ENCODE measurements around the gene CSNK2A3. TPM values are rescaled to one million over a fixed set of nuclear protein-coding genes. Genes with fewer than 3 reads are reported as not detected.

The CSNK2A3 gene
- total RNA-seq, 1 experiment from 2014 or later: 1.6 TPM

GRCh38 chr11:11316651-11317230, 36.3 kb downstream of the CSNK2A3 start:
- POLR2A ChIA-PET (ENCODE audit: unreplicated experiment): no interaction called here
- no peak overlapping the region for H3K27ac ChIP-seq
- no peaks in the 10 kb centered on the region for H3K9me2 ChIP-seq (ENCODE audit: insufficient read depth)
- no peaks in the 10 kb centered on the region for H3K36me3 ChIP-seq (ENCODE audit: low read depth)
- H3K27me3 ChIP-seq (ENCODE audit: insufficient read depth, low read depth): no peaks in the 10 kb centered on the region; the same call in 1 of the 2 replicates
- TF ChIP-seq EZH2 (IDR thresholded peaks at IDR 0.05; ENCODE audit: low read depth) (no peak), CTCF (conservative IDR thresholded peaks at IDR 0.05) (no peak)
- no peak overlapping the region for H3K4me2 ChIP-seq
- no peaks in the 10 kb centered on the region for H3K9me3 ChIP-seq (ENCODE audit: insufficient read depth, low read depth)
- H3K4me3 ChIP-seq: no peak overlapping the region
- CTCF ChIA-PET: no interaction called here
- DNase-seq: no peak
- no peaks in the 10 kb centered on the region for H3K79me2 ChIP-seq (ENCODE audit: low read depth)
- H3K4me1 ChIP-seq (replicated peaks; ENCODE audit: insufficient read depth): no peaks in the 10 kb centered on the region
- H3F3A ChIP-seq (ENCODE audit: insufficient read depth, low read depth): no peaks in the 10 kb centered on the region
- H4K20me1 ChIP-seq (ENCODE audit: insufficient read depth): no peaks in the 10 kb centered on the region
- intact Hi-C loops (cut with micrococcal nuclease; ENCODE audit: unreplicated experiment): no loop called here
- BruUV-seq (replicated peaks): no TSS peak
- no peak overlapping the region for H2AFZ ChIP-seq

- no peak overlapping the region for H3K4me3 ChIP-seq
- no peaks in the 10 kb centered on the region for H3K4me1 ChIP-seq (replicated peaks; ENCODE audit: insufficient read depth)
- H4K20me1 ChIP-seq (ENCODE audit: insufficient read depth): no peaks in the 10 kb centered on the region
- CTCF ChIA-PET: no interaction called here
- POLR2A ChIA-PET (ENCODE audit: unreplicated experiment): interaction anchor here (0.5 kb wide), 1 partner anchor 17 kb away, joined by 4 read pairs; no protein-coding TSS in a partner anchor
- no peak for DNase-seq
- no peaks in the 10 kb centered on the region for H3K36me3 ChIP-seq (ENCODE audit: low read depth)
- BruUV-seq (replicated peaks): no TSS peak
- TF ChIP-seq EZH2 (IDR thresholded peaks at IDR 0.05; ENCODE audit: low read depth): no peak
- no peak for TF ChIP-seq CTCF (conservative IDR thresholded peaks at IDR 0.05)
- no peaks in the 10 kb centered on the region for H3K9me3 ChIP-seq (ENCODE audit: insufficient read depth, low read depth)
- no peak overlapping the region for H2AFZ ChIP-seq
- H3F3A ChIP-seq (ENCODE audit: insufficient read depth, low read depth): no peaks in the 10 kb centered on the region
- no peaks in the 10 kb centered on the region for H3K9me2 ChIP-seq (ENCODE audit: insufficient read depth)
- H3K27ac ChIP-seq: no peak overlapping the region
- no peaks in the 10 kb centered on the region for H3K79me2 ChIP-seq (ENCODE audit: low read depth)
- H3K27me3 ChIP-seq (ENCODE audit: insufficient read depth, low read depth): no peaks in the 10 kb centered on the region; the same call in 1 of the 2 replicates
- intact Hi-C loops (cut with micrococcal nuclease; ENCODE audit: unreplicated experiment): no loop called here
- no peak overlapping the region for H3K4me2 ChIP-seq
Observed at GRCh38 chr11:11313902-11314692, 39.0 kb downstream of the CSNK2A3 start.

GRCh38 chr11:11313426-11313825, 39.6 kb downstream of the CSNK2A3 start:
- TF ChIP-seq EZH2 (IDR thresholded peaks at IDR 0.05; ENCODE audit: low read depth) (no peak), CTCF (conservative IDR thresholded peaks at IDR 0.05) (no peak)
- Histone ChIP-seq H3K4me3 (no peak overlapping the region), H3K27ac (no peak overlapping the region), H3K9me2 (ENCODE audit: insufficient read depth) (no peaks in the 10 kb centered on the region), H2AFZ (no peak overlapping the region), H3K79me2 (ENCODE audit: low read depth) (no peaks in the 10 kb centered on the region), H3F3A (ENCODE audit: insufficient read depth, low read depth) (no peaks in the 10 kb centered on the region), H3K4me1 (replicated peaks; ENCODE audit: insufficient read depth) (no peaks in the 10 kb centered on the region), H3K9me3 (ENCODE audit: insufficient read depth, low read depth) (no peaks in the 10 kb centered on the region), H3K27me3 (ENCODE audit: insufficient read depth, low read depth) (no peaks in the 10 kb centered on the region; the same call in 1 of the 2 replicates), H4K20me1 (ENCODE audit: insufficient read depth) (no peaks in the 10 kb centered on the region), H3K4me2 (no peak overlapping the region), H3K36me3 (ENCODE audit: low read depth) (no peaks in the 10 kb centered on the region)
- no peak for DNase-seq
- ChIA-PET POLR2A (ENCODE audit: unreplicated experiment) (interaction anchor here (0.5 kb wide), 1 partner anchor 16 kb away, joined by 4 read pairs; no protein-coding TSS in a partner anchor), CTCF (no interaction called here)
- no TSS peak for BruUV-seq (replicated peaks)
- intact Hi-C loops (cut with micrococcal nuclease; ENCODE audit: unreplicated experiment): no loop called here

Data from PC-9 (cell line).